Measurements from ENCODE around the gene SPRR2G.

DNA sequence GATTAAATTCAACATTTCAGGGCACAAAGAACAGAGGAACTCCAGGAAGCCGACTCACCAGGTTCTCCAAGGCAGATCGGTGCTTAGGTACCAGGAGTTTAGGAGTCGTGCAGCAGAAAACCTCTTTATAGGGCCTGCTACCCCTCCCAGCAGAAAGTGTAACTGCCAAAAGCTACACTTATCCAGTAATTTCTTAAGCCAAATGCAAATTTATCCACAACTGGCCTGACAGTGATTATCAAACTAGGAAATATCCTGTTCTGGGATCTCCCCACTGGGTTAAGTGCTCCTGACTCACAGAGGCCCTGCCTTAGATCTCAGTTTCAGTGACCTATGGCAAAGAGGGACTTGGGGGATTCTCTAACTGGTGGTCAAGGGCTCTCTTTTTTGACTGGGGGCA is 37.3 kb downstream of the SPRR2G start, which contains the start of gene SPRR2F:
- no peak for TF ChIP-seq EZH2 (IDR thresholded peaks at IDR 0.05)
- TF ChIP-seq POLR2AphosphoS5 (IDR thresholded peaks at IDR 0.05; ENCODE audit: borderline replicate concordance, low read depth, low read length) = no peak

Measured in SK-N-MC (cell line).